ENCODE results near the gene HYDIN. TPM values are rescaled to one million over a fixed set of nuclear protein-coding genes. Genes with fewer than 3 reads are reported as not detected.

The HYDIN gene
- total and polyA plus RNA-seq, 4 donors: 0.14 to 3.0 (median 0.60) TPM

DNA sequence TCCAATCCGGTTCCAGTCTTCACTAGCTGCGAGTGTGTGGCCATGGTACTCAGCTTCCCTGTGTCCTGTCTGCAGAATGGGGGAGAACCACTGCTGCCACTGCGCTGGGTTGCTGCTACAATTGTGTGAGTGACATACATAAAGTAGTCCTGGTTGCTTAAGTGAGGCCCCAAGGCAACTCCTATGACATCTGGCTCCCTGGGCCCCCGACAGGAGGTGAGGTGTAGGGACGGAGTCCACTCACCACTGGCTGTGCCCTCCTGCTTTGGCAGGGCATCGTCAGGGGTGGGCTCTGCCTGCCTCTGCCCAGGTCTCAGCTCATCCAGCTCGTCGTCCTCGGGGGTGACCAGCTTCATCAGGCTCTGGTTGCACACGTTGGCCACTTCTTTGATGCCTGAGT, 450.0 kb downstream of the HYDIN start:
- no peak for DNase-seq (ENCODE audit: low spot score)
- no peak overlapping the region for H3K4me3 ChIP-seq (ENCODE audit: low read depth in 1 of 3, low read length in 3 of 3)

DNA sequence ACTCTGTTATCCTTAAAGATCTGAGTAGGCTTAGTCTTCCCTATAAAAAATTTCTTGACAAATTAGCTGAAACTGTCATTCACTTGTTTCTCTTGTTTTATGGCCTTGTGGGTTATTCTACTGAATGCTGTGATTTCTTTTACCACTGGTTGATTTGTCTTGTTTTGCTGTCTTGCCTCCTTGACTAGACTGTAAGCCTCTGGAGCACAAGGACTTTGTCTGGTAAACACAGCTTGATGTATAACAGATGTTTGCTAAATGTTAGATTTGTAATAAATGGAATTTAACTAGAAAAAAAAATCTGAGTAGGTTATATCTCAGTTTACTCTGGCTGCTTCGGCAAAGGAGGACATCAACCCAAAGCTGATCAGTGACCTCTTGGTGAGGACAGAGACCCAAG, 451.2 kb downstream of the HYDIN start:
- WGBS: 86% methylated on average over 1 of the region's 1 CpG
- H3K9ac ChIP-seq (ENCODE audit: low read depth in 1 of 2, low read length in 2 of 2): no peak overlapping the region
- no peaks in the 10 kb centered on the region for H3K9me3 ChIP-seq (ENCODE audit: control insufficient read depth in 4 of 4, low read length in 3 of 4)
- no peak overlapping the region for H3K27ac ChIP-seq (ENCODE audit: low read depth in 1 of 2, low read length in 2 of 2)
- H3K4me1 ChIP-seq (ENCODE audit: control insufficient read depth in 4 of 4, insufficient read depth in 4 of 4, low read length in 3 of 4): no peaks in the 10 kb centered on the region
- no peak overlapping the region for H3K4me3 ChIP-seq (ENCODE audit: low read depth in 1 of 3, low read length in 3 of 3)
- TF ChIP-seq TAF1 (conservative IDR thresholded peaks at IDR 0.05) (no peak), FOXA1 (IDR thresholded peaks at IDR 0.05) (no peak), EGR1 (IDR thresholded peaks at IDR 0.05; ENCODE audit: low read depth in 2 of 2) (no peak)
- TF ChIP-seq, protein P1, sequence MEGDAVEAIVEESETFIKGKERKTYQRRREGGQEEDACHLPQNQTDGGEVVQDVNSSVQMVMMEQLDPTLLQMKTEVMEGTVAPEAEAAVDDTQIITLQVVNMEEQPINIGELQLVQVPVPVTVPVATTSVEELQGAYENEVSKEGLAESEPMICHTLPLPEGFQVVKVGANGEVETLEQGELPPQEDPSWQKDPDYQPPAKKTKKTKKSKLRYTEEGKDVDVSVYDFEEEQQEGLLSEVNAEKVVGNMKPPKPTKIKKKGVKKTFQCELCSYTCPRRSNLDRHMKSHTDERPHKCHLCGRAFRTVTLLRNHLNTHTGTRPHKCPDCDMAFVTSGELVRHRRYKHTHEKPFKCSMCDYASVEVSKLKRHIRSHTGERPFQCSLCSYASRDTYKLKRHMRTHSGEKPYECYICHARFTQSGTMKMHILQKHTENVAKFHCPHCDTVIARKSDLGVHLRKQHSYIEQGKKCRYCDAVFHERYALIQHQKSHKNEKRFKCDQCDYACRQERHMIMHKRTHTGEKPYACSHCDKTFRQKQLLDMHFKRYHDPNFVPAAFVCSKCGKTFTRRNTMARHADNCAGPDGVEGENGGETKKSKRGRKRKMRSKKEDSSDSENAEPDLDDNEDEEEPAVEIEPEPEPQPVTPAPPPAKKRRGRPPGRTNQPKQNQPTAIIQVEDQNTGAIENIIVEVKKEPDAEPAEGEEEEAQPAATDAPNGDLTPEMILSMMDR (IDR thresholded peaks at IDR 0.05; ENCODE audit: low read depth, low read length, missing input control): no peak
- H3K36me3 ChIP-seq (ENCODE audit: control insufficient read depth in 4 of 4, insufficient read depth in 3 of 4, low read depth in 1 of 4, low read length in 3 of 4): peaks cover 13 to 66% (median 36%) of the 10 kb centered on the region in 4 donors
- no peak for DNase-seq (ENCODE audit: low spot score)
- no peaks in the 10 kb centered on the region for H3K27me3 ChIP-seq (ENCODE audit: control insufficient read depth in 4 of 4, insufficient read depth in 4 of 4, low read length in 3 of 4)

More for the DNA sequence above, 450.0 kb downstream of the HYDIN start:
- Histone ChIP-seq H3K27me3 (ENCODE audit: control insufficient read depth in 4 of 4, insufficient read depth in 4 of 4, low read length in 3 of 4) (no peaks in the 10 kb centered on the region), H3K27ac (ENCODE audit: low read depth in 1 of 2, low read length in 2 of 2) (no peak overlapping the region), H3K9me3 (ENCODE audit: control insufficient read depth in 4 of 4, low read length in 3 of 4) (no peaks in the 10 kb centered on the region), H3K9ac (ENCODE audit: low read depth in 1 of 2, low read length in 2 of 2) (no peak overlapping the region), H3K4me1 (ENCODE audit: control insufficient read depth in 4 of 4, insufficient read depth in 4 of 4, low read length in 3 of 4) (no peaks in the 10 kb centered on the region), H3K36me3 (ENCODE audit: control insufficient read depth in 4 of 4, insufficient read depth in 3 of 4, low read depth in 1 of 4, low read length in 3 of 4) (peaks cover 14 to 77% (median 43%) of the 10 kb centered on the region in 4 donors)
- TF ChIP-seq, protein P2, sequence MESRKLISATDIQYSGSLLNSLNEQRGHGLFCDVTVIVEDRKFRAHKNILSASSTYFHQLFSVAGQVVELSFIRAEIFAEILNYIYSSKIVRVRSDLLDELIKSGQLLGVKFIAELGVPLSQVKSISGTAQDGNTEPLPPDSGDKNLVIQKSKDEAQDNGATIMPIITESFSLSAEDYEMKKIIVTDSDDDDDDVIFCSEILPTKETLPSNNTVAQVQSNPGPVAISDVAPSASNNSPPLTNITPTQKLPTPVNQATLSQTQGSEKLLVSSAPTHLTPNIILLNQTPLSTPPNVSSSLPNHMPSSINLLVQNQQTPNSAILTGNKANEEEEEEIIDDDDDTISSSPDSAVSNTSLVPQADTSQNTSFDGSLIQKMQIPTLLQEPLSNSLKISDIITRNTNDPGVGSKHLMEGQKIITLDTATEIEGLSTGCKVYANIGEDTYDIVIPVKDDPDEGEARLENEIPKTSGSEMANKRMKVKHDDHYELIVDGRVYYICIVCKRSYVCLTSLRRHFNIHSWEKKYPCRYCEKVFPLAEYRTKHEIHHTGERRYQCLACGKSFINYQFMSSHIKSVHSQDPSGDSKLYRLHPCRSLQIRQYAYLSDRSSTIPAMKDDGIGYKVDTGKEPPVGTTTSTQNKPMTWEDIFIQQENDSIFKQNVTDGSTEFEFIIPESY (IDR thresholded peaks at IDR 0.05): no peak
- TF ChIP-seq TAF1 (conservative IDR thresholded peaks at IDR 0.05): no peak
- no peak for TF ChIP-seq RAD21 (IDR thresholded peaks at IDR 0.05)
- TF ChIP-seq RXRA (IDR thresholded peaks at IDR 0.05): no peak
- no peak for TF ChIP-seq EGR1 (IDR thresholded peaks at IDR 0.05; ENCODE audit: low read depth in 2 of 2)
- no peak for TF ChIP-seq FOXA2 (IDR thresholded peaks at IDR 0.05)
- TF ChIP-seq, protein P3, sequence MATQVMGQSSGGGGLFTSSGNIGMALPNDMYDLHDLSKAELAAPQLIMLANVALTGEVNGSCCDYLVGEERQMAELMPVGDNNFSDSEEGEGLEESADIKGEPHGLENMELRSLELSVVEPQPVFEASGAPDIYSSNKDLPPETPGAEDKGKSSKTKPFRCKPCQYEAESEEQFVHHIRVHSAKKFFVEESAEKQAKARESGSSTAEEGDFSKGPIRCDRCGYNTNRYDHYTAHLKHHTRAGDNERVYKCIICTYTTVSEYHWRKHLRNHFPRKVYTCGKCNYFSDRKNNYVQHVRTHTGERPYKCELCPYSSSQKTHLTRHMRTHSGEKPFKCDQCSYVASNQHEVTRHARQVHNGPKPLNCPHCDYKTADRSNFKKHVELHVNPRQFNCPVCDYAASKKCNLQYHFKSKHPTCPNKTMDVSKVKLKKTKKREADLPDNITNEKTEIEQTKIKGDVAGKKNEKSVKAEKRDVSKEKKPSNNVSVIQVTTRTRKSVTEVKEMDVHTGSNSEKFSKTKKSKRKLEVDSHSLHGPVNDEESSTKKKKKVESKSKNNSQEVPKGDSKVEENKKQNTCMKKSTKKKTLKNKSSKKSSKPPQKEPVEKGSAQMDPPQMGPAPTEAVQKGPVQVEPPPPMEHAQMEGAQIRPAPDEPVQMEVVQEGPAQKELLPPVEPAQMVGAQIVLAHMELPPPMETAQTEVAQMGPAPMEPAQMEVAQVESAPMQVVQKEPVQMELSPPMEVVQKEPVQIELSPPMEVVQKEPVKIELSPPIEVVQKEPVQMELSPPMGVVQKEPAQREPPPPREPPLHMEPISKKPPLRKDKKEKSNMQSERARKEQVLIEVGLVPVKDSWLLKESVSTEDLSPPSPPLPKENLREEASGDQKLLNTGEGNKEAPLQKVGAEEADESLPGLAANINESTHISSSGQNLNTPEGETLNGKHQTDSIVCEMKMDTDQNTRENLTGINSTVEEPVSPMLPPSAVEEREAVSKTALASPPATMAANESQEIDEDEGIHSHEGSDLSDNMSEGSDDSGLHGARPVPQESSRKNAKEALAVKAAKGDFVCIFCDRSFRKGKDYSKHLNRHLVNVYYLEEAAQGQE (IDR thresholded peaks at IDR 0.05): no peak
- TF ChIP-seq, protein P1 (IDR thresholded peaks at IDR 0.05; ENCODE audit: low read depth, low read length, missing input control): no peak
- no peak for TF ChIP-seq YY1 (IDR thresholded peaks at IDR 0.05)
- no peak for TF ChIP-seq HNF4G (IDR thresholded peaks at IDR 0.05)
- no peak for TF ChIP-seq GABPA (IDR thresholded peaks at IDR 0.05 in 1 of 2, conservative IDR thresholded peaks at IDR 0.05 in 1 of 2)
- no peak for TF ChIP-seq FOXA1 (IDR thresholded peaks at IDR 0.05)
- TF ChIP-seq, protein P4, sequence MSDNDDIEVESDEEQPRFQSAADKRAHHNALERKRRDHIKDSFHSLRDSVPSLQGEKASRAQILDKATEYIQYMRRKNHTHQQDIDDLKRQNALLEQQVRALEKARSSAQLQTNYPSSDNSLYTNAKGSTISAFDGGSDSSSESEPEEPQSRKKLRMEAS (IDR thresholded peaks at IDR 0.05): no peak
- TF ChIP-seq JUND (IDR thresholded peaks at IDR 0.05): no peak
- 96% methylated on average over 10 of the region's 10 CpGs for WGBS

All from liver (tissue), 9 donors.